ENCODE data around the gene KIF13A. TPM values are rescaled to one million over a fixed set of nuclear protein-coding genes. Genes with fewer than 3 reads are reported as not detected.

The KIF13A gene
- total RNA-seq, 1 donor from 2014 or later: 38.4 TPM

DNA sequence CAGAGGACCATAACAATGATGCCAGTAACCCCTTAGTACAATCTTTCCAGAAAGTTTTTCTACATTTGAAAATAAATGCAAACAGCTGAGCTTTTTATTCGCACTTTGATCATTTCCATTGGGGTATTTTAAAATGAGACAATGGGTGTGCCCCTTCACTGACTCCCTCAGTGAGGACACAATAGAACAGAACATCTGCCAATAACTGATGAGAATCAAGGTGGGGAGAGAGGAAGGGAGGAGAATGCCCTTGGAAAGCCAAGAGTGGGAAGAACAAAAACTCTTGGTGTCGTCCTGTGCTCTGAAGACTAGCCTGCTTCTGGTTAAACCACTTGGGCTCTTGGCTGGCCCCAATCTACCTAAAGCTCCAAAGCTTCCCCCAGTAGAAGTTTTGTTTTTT, 66.0 kb downstream of the KIF13A start:
- Histone ChIP-seq H3K36me3 (ENCODE audit: insufficient read depth, low read length) (no peaks in the 10 kb centered on the region), H3K79me2 (ENCODE audit: insufficient read depth, low read length) (peaks cover 63% of the 10 kb centered on the region), H3K4me2 (ENCODE audit: low read length) (no peak overlapping the region), H3K9me3 (ENCODE audit: insufficient read depth, low read depth, low read length) (no peaks in the 10 kb centered on the region), H4K20me1 (ENCODE audit: insufficient read depth, low read length) (peaks cover 9% of the 10 kb centered on the region), H3K4me1 (ENCODE audit: insufficient read depth, low read length) (peaks cover 9% of the 10 kb centered on the region), H2AFZ (ENCODE audit: low read depth, low read length) (no peak overlapping the region), H3K9ac (ENCODE audit: low read length) (no peak overlapping the region), H3K27me3 (ENCODE audit: insufficient read depth, low read length) (no peaks in the 10 kb centered on the region), H3K27ac (ENCODE audit: low read depth, low read length) (no peak overlapping the region), H3K4me3 (ENCODE audit: insufficient read depth, low read depth, low read length) (no peak overlapping the region)
- Mint-ChIP-seq H3K27me3 (ENCODE audit: low read depth, unreplicated experiment) (no peaks in the 10 kb centered on the region), H3K4me1 (ENCODE audit: low read depth, unreplicated experiment) (peaks cover 14% of the 10 kb centered on the region), H3K9me3 (ENCODE audit: unreplicated experiment) (no peaks in the 10 kb centered on the region), H3K36me3 (ENCODE audit: low read depth, unreplicated experiment) (no peaks in the 10 kb centered on the region), H3K27ac (ENCODE audit: unreplicated experiment) (no peak overlapping the region), H3K4me3 (ENCODE audit: unreplicated experiment) (no peak overlapping the region)
- DNase-seq (ENCODE audit: low read depth) (no peak), FAIRE-seq (no peak)
- no peak for TF ChIP-seq EZH2 (IDR thresholded peaks at IDR 0.05; ENCODE audit: insufficient read depth, low read length)
- TF ChIP-seq, protein P1, sequence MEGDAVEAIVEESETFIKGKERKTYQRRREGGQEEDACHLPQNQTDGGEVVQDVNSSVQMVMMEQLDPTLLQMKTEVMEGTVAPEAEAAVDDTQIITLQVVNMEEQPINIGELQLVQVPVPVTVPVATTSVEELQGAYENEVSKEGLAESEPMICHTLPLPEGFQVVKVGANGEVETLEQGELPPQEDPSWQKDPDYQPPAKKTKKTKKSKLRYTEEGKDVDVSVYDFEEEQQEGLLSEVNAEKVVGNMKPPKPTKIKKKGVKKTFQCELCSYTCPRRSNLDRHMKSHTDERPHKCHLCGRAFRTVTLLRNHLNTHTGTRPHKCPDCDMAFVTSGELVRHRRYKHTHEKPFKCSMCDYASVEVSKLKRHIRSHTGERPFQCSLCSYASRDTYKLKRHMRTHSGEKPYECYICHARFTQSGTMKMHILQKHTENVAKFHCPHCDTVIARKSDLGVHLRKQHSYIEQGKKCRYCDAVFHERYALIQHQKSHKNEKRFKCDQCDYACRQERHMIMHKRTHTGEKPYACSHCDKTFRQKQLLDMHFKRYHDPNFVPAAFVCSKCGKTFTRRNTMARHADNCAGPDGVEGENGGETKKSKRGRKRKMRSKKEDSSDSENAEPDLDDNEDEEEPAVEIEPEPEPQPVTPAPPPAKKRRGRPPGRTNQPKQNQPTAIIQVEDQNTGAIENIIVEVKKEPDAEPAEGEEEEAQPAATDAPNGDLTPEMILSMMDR (IDR thresholded peaks at IDR 0.05; ENCODE audit: insufficient read depth, low read depth, low read length): no peak

DNA sequence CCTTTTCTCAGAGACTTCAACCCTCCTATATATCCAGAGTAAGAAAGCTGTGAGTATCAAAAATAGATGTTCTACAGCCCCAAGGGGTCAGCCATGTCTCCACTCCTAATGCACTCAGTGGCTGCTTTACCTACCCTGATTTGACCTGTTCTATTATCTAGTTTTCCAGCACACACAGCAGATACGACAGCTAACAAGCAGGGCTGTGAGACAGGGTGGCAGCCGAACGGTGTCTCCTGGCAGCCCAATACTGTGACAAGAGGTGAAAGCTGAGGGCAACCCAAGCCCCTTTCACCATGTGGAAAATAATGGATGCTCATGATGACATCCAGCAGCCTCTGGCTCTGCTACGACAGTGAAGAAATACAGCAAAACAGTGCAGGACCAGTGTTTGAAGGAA, 67.9 kb downstream of the KIF13A start:
- Histone ChIP-seq H2AFZ (ENCODE audit: low read depth, low read length) (no peak overlapping the region), H3K27me3 (ENCODE audit: insufficient read depth, low read length) (no peaks in the 10 kb centered on the region), H3K79me2 (ENCODE audit: insufficient read depth, low read length) (peaks cover 67% of the 10 kb centered on the region), H3K9me3 (ENCODE audit: insufficient read depth, low read depth, low read length) (no peaks in the 10 kb centered on the region), H3K36me3 (ENCODE audit: insufficient read depth, low read length) (no peaks in the 10 kb centered on the region), H3K4me2 (ENCODE audit: low read length) (no peak overlapping the region), H3K27ac (ENCODE audit: low read depth, low read length) (no peak overlapping the region), H3K4me1 (ENCODE audit: insufficient read depth, low read length) (peaks cover 6% of the 10 kb centered on the region), H3K4me3 (ENCODE audit: insufficient read depth, low read depth, low read length) (no peak overlapping the region), H3K9ac (ENCODE audit: low read length) (no peak overlapping the region), H4K20me1 (ENCODE audit: insufficient read depth, low read length) (peaks cover 13% of the 10 kb centered on the region)
- Mint-ChIP-seq H3K4me1 (ENCODE audit: low read depth, unreplicated experiment) (peaks cover 6% of the 10 kb centered on the region), H3K36me3 (ENCODE audit: low read depth, unreplicated experiment) (no peaks in the 10 kb centered on the region), H3K9me3 (ENCODE audit: unreplicated experiment) (no peaks in the 10 kb centered on the region), H3K27me3 (ENCODE audit: low read depth, unreplicated experiment) (no peaks in the 10 kb centered on the region), H3K27ac (ENCODE audit: unreplicated experiment) (no peak overlapping the region), H3K4me3 (ENCODE audit: unreplicated experiment) (no peak overlapping the region)
- FAIRE-seq: no peak
- no peak for DNase-seq (ENCODE audit: low read depth)
- TF ChIP-seq, protein P1 (IDR thresholded peaks at IDR 0.05; ENCODE audit: insufficient read depth, low read depth, low read length): no peak
- no peak for TF ChIP-seq EZH2 (IDR thresholded peaks at IDR 0.05; ENCODE audit: insufficient read depth, low read length)

DNA sequence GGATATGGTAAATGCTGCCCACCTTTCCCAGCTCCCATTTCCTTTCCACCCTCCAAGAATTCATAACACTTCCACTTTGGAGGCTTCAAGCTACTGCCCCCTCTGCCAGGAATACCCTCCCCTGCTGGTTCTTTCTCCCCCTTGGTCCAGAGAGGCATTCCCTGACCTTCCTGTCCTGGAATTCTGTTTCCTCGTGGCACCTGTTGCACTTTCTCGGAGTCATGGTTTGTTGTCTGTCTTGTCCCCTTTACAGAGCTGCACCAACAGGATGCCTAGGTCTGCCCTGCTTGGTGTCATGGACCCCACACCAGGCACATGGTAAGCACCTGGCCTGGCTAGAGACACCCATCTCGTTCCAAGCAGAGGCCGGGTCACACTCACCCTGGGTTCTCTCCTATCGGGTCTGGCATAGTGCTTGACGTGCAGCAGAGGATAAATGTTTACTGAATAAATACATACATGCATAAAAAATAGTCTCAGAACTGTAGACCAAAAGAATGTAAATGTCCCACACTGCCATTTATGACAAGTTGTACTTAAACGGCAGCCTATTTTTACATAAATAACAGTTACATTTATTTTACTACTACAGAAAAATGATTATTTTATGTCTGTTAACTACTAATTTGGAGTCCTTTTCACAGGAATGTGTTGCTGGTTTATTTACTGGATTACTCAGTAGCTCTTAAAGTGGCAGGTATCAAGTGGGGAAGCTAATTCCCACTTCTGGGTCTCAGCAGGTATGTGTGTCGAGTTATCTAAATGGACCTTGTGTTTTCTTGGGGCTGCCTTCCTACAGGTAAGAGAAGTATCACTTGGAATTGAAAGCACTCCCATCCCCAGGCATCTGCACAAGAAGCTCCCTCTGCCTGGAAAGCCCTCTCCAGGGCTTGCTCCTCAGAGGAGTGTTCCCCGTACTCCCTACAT, 69.3 kb downstream of the KIF13A start:
- H3K27ac ChIP-seq (ENCODE audit: low read depth, low read length): no peak overlapping the region
- no peaks in the 10 kb centered on the region for H3K36me3 ChIP-seq (ENCODE audit: insufficient read depth, low read length)
- no peak for TF ChIP-seq EZH2 (IDR thresholded peaks at IDR 0.05; ENCODE audit: insufficient read depth, low read length)
- TF ChIP-seq, protein P1 (IDR thresholded peaks at IDR 0.05; ENCODE audit: insufficient read depth, low read depth, low read length): no peak
- Mint-ChIP-seq H3K36me3 (ENCODE audit: low read depth, unreplicated experiment) (no peaks in the 10 kb centered on the region), H3K9me3 (ENCODE audit: unreplicated experiment) (no peaks in the 10 kb centered on the region), H3K4me1 (ENCODE audit: low read depth, unreplicated experiment) (no peaks in the 10 kb centered on the region), H3K27ac (ENCODE audit: unreplicated experiment) (no peak overlapping the region), H3K27me3 (ENCODE audit: low read depth, unreplicated experiment) (no peaks in the 10 kb centered on the region), H3K4me3 (ENCODE audit: unreplicated experiment) (no peak overlapping the region)
- no peaks in the 10 kb centered on the region for H3K9me3 ChIP-seq (ENCODE audit: insufficient read depth, low read depth, low read length)
- no peak overlapping the region for H2AFZ ChIP-seq (ENCODE audit: low read depth, low read length)
- no peak for DNase-seq (ENCODE audit: low read depth)
- no peak overlapping the region for H3K4me2 ChIP-seq (ENCODE audit: low read length)
- H3K9ac ChIP-seq (ENCODE audit: low read length): no peak overlapping the region
- no peaks in the 10 kb centered on the region for H3K27me3 ChIP-seq (ENCODE audit: insufficient read depth, low read length)
- H3K4me1 ChIP-seq (ENCODE audit: insufficient read depth, low read length): no peaks in the 10 kb centered on the region
- H3K79me2 ChIP-seq (ENCODE audit: insufficient read depth, low read length): peaks cover 68% of the 10 kb centered on the region
- H3K4me3 ChIP-seq (ENCODE audit: insufficient read depth, low read depth, low read length): no peak overlapping the region
- peaks cover 13% of the 10 kb centered on the region for H4K20me1 ChIP-seq (ENCODE audit: insufficient read depth, low read length)
- FAIRE-seq: no peak
